Panc1 (cell line): ENCODE results near the gene AATF. TPM values are rescaled to one million over a fixed set of nuclear protein-coding genes. Genes with fewer than 3 reads are reported as not detected.

ENCODE experiments used
- ATAC-seq: fragments of 200-7000 bp; cut with Tn5 transposase; 2 replicates; pipeline ENCODE4 v1.9.1; 2020; ENCODE audit warnings: mild to moderate bottlenecking, moderate library complexity
- BruUV-seq: library from RNA; stranded (reverse); fragments of 400-500 nt; replicated peaks from 2 replicates; lab custom pipeline; 2021; lab: Mats Ljungman, UMichigan
- CTCF ChIA-PET: fragments of 300-600 bp; sonication (Branson Sonifier 250); formaldehyde crosslinking; loops from one replicate; lab custom pipeline; 2022; ENCODE audit warnings: antibody characterized with exemption; lab: Charles Lee
- POLR2A ChIA-PET: fragments of 300-600 bp; sonication (Branson Sonifier 250); formaldehyde crosslinking; loops from one replicate; lab custom pipeline; 2022; ENCODE audit warnings: antibody characterized with exemption; lab: Charles Lee
- DNase-seq: peaks from one replicate; pipeline ENCODE4 v3.0.0-alpha.2; 2010; ENCODE audit warnings: low read depth, low spot score
- H3K27ac ChIP-seq: 2 replicates; pipeline ENCODE4 v1.5.1; 2011; ENCODE audit warnings: mild to moderate bottlenecking, low read length, inconsistent platforms
- H3K27me3 ChIP-seq: fragments of 200-500 bp; sonication (Bioruptor generic); 2 replicates; pipeline ENCODE4 v1.6.0; 2014; ENCODE audit warnings: low read length, inconsistent platforms; ENCODE audit not compliant: control insufficient read depth, insufficient read depth
- H3K36me3 ChIP-seq: fragments of 200-500 bp; sonication (Bioruptor generic); 2 replicates; pipeline ENCODE4 v1.5.1; 2014; ENCODE audit warnings: inconsistent platforms, mild to moderate bottlenecking, low read length, moderate library complexity; ENCODE audit not compliant: control insufficient read depth, insufficient read depth
- H3K4me1 ChIP-seq: 2 replicates; pipeline ENCODE4 v1.5.1; 2011; ENCODE audit warnings: inconsistent platforms, mild to moderate bottlenecking, low read length, moderate library complexity; ENCODE audit not compliant: control insufficient read depth, insufficient read depth
- H3K4me3 ChIP-seq, 2 experiments: 2 replicates each; pipeline ENCODE4 v1.5.1; 2011 to 2012; ENCODE audit warnings: low read depth in 2 of 2, low read length in 2 of 2, mild to moderate bottlenecking in 2 of 2, inconsistent platforms in 1 of 2, moderate library complexity in 1 of 2
- H3K9me3 ChIP-seq: fragments of 200-500 bp; sonication (Bioruptor generic); 2 replicates; pipeline ENCODE4 v1.5.1; 2014; ENCODE audit warnings: low read depth, mild to moderate bottlenecking, inconsistent platforms, low read length, moderate library complexity; ENCODE audit not compliant: control insufficient read depth, insufficient read depth
- CTCF ChIP-seq: fragments of 450-650 bp; IDR thresholded peaks from 2 replicates; pipeline ENCODE4 v1.5.1; 2017; ENCODE audit warnings: mild to moderate bottlenecking
- POLR2AphosphoS5 ChIP-seq: IDR thresholded peaks from 2 replicates; pipeline ENCODE4 v1.6.1; 2012; ENCODE audit warnings: mild to moderate bottlenecking, low read depth, low read length, moderate library complexity
- REST ChIP-seq, 2 experiments: IDR thresholded peaks; 2 replicates each; pipeline ENCODE4 v1.6.1; 2011 to 2012; ENCODE audit warnings: low read depth in 2 of 2, control low read depth in 1 of 2, low read length in 1 of 2, mild to moderate bottlenecking in 1 of 2, moderate library complexity in 1 of 2; ENCODE audit not compliant: insufficient read depth in 1 of 2
- SIN3A ChIP-seq: IDR thresholded peaks from 2 replicates; pipeline ENCODE4 v1.6.1; 2012; ENCODE audit warnings: low read depth, mild to moderate bottlenecking, low read length, moderate library complexity, borderline replicate concordance; ENCODE audit not compliant: insufficient read depth
- TCF7L2 ChIP-seq: IDR thresholded peaks from 2 replicates; pipeline ENCODE4 v1.6.1; 2011; ENCODE audit warnings: mild to moderate bottlenecking, low read depth, low read length, inconsistent platforms
- in situ Hi-C: cut with HindIII; loops from 2 replicates; pipeline ENCODE4 v1.10.0; 2016; ENCODE audit warnings: low sequenced_read_pairs, low pct_unique_long_range_greater_than_20kb
- intact Hi-C: fragments of 100-400 bp; cut with micrococcal nuclease; formaldehyde crosslinking; loops from one replicate; pipeline ENCODE4 v1.10.0; 2022; ENCODE audit not compliant: unreplicated experiment
- total RNA-seq: library from RNA; stranded (reverse); gene quantifications from one replicate; pipeline ENCODE4 v1.2.1, GENCODE V29; 2021; ENCODE audit not compliant: unreplicated experiment

The AATF gene
- total RNA-seq, 1 experiment from 2014 or later: 58.1 TPM

- Histone ChIP-seq H3K4me1 (peaks cover 45% of the 10 kb centered on the region), H3K4me3 (no peak overlapping the region; a peak in 1 of 4 replicates), H3K36me3 (no peaks in the 10 kb centered on the region; the same call in 1 of the 2 replicates), H3K27me3 (no peaks in the 10 kb centered on the region), H3K9me3 (no peaks in the 10 kb centered on the region), H3K27ac (peak overlapping the region; percentile 74; the same call in 1 of the 2 replicates)
- TF ChIP-seq REST (IDR thresholded peaks at IDR 0.05; ENCODE audit: insufficient read depth in 1 of 2, low read depth in 2 of 2, low read length in 1 of 2) (no peak), POLR2AphosphoS5 (no peak), CTCF (no peak), TCF7L2 (0 out of 2 replicates have a peak, but pooled peaks have one; percentile 40), SIN3A (no peak)
- BruUV-seq: no TSS peak
- DNase-seq: no peak
- in situ Hi-C loops: no loop called here
- peak; percentile 69 for ATAC-seq
- intact Hi-C loops: no loop called here
- ChIA-PET CTCF (no interaction called here), POLR2A (interaction anchor here (0.6 kb wide), 1 partner anchor 437 kb away, joined by 5 read pairs; no protein-coding TSS in a partner anchor)
Measured at GRCh38 chr17:36979565-36979941, 30.8 kb downstream of the AATF start.

GRCh38 chr17:36980280-36980761 is 31.6 kb downstream of the AATF start:
- CTCF ChIA-PET: no interaction called here
- BruUV-seq: no TSS peak
- ATAC-seq (peak; percentile 61), DNase-seq (no peak)
- H3K9me3 ChIP-seq: no peaks in the 10 kb centered on the region
- no peaks in the 10 kb centered on the region for H3K27me3 ChIP-seq
- peak overlapping the region in 1 of 2 experiments; percentile 16; a peak in 1 of 4 replicates for H3K4me3 ChIP-seq
- TF ChIP-seq POLR2AphosphoS5 (no peak), TCF7L2 (no peak), SIN3A (no peak), REST (IDR thresholded peaks at IDR 0.05; ENCODE audit: insufficient read depth in 1 of 2, low read depth in 2 of 2, low read length in 1 of 2) (no peak), CTCF (no peak)
- in situ Hi-C loops: no loop called here
- H3K27ac ChIP-seq: peak overlapping the region; percentile 74
- POLR2A ChIA-PET: no interaction called here
- intact Hi-C loops: no loop called here
- no peaks in the 10 kb centered on the region for H3K36me3 ChIP-seq
- peaks cover 45% of the 10 kb centered on the region for H3K4me1 ChIP-seq
